PC-9 (cell line): Measurements from ENCODE around the gene LDAH. TPM values are rescaled to one million over a fixed set of nuclear protein-coding genes. Genes with fewer than 3 reads are reported as not detected.

Source experiments
- BruUV-seq: library from RNA; stranded (reverse); fragments of 400-500 nt; replicated peaks from 2 replicates; lab custom pipeline; 2021; lab: Mats Ljungman, UMichigan
- CTCF ChIA-PET: fragments of 300-600 bp; sonication (Branson Sonifier 250); formaldehyde crosslinking; loops from one replicate; lab custom pipeline; 2022; ENCODE audit warnings: antibody characterized with exemption; lab: Charles Lee
- POLR2A ChIA-PET: fragments of 300-600 bp; sonication (Branson Sonifier 250); formaldehyde crosslinking; loops from one replicate; lab custom pipeline; 2022; ENCODE audit warnings: antibody characterized with exemption; ENCODE audit not compliant: unreplicated experiment; lab: Charles Lee
- DNase-seq, 2 experiments: peaks; one replicate each; pipeline versions ENCODE4 v3.0.0 to v3.0.0-alpha.2; 2015 to 2022; ENCODE audit warnings: mixed read lengths in 1 of 2
- H2AFZ ChIP-seq: fragments of 200-600 bp; sonication (generic); 2 replicates; pipeline ENCODE4 v1.8.1; 2017; ENCODE audit warnings: antibody characterized with exemption
- H3F3A ChIP-seq: fragments of 200-600 bp; sonication (generic); 2 replicates; pipeline ENCODE4 v1.8.1; 2017; ENCODE audit warnings: antibody characterized with exemption, mild to moderate bottlenecking, low read depth; ENCODE audit not compliant: insufficient read depth
- H3K27ac ChIP-seq: fragments of 200-600 bp; sonication (generic); 2 replicates; pipeline ENCODE4 v1.6.1; 2016; ENCODE audit warnings: mixed run types
- H3K27me3 ChIP-seq: fragments of 200-600 bp; sonication (generic); 2 replicates; pipeline ENCODE4 v1.6.1; 2016; ENCODE audit warnings: low read depth, mixed run types; ENCODE audit not compliant: insufficient read depth
- H3K36me3 ChIP-seq: fragments of 200-600 bp; sonication (generic); 2 replicates; pipeline ENCODE4 v1.6.1; 2016; ENCODE audit warnings: low read depth, mixed run types
- H3K4me1 ChIP-seq: fragments of 200-600 bp; sonication (generic); replicated peaks from 2 replicates; pipeline ENCODE4 v1.6.1; 2016; ENCODE audit warnings: mixed run types; ENCODE audit not compliant: insufficient read depth
- H3K4me2 ChIP-seq: fragments of 200-600 bp; sonication (generic); 2 replicates; pipeline ENCODE4 v1.6.1; 2017; ENCODE audit warnings: mixed run types
- H3K4me3 ChIP-seq: fragments of 200-600 bp; sonication (generic); 2 replicates; pipeline ENCODE4 v1.6.1; 2016; ENCODE audit warnings: mixed run types
- H3K79me2 ChIP-seq: fragments of 200-600 bp; sonication (generic); 2 replicates; pipeline ENCODE4 v1.6.1; 2017; ENCODE audit warnings: low read depth, mixed run types
- H3K9me2 ChIP-seq: fragments of 200-600 bp; sonication (generic); 2 replicates; pipeline ENCODE4 v1.8.1; 2017; ENCODE audit warnings: mild to moderate bottlenecking; ENCODE audit not compliant: insufficient read depth
- H3K9me3 ChIP-seq: fragments of 200-600 bp; sonication (generic); 2 replicates; pipeline ENCODE4 v1.8.1; 2016; ENCODE audit warnings: low read depth; ENCODE audit not compliant: insufficient read depth
- H4K20me1 ChIP-seq: fragments of 200-600 bp; sonication (generic); 2 replicates; pipeline ENCODE4 v1.8.1; 2017; ENCODE audit not compliant: insufficient read depth
- CTCF ChIP-seq: fragments of 200-600 bp; sonication (generic); conservative IDR thresholded peaks from 2 replicates; pipeline ENCODE4 v1.6.1; 2017; ENCODE audit warnings: mixed run types, antibody characterized with exemption, mild to moderate bottlenecking, moderate library complexity
- EZH2 ChIP-seq: fragments of 200-600 bp; sonication (generic); IDR thresholded peaks from 2 replicates; pipeline ENCODE4 v1.8.0; 2017; ENCODE audit warnings: antibody characterized with exemption, low read depth
- intact Hi-C: fragments of 100-400 bp; cut with micrococcal nuclease; formaldehyde crosslinking; loops from one replicate; pipeline ENCODE4 v1.10.0; 2022; ENCODE audit not compliant: unreplicated experiment
- total RNA-seq: library from RNA; stranded (reverse); gene quantifications from 2 replicates; pipeline ENCODE4 v1.2.3, GENCODE V29; 2021

Gene LDAH
- total RNA-seq, 1 experiment from 2014 or later: 18.3 TPM

GRCh38 chr2:20752293-20752692, 70.6 kb downstream of the LDAH start:
- ChIA-PET CTCF (no interaction called here), POLR2A (no interaction called here)
- H3K27ac ChIP-seq: no peak overlapping the region
- no peaks in the 10 kb centered on the region for H3K79me2 ChIP-seq
- no peaks in the 10 kb centered on the region for H3K36me3 ChIP-seq
- H3K4me3 ChIP-seq: no peak overlapping the region
- TF ChIP-seq EZH2 (no peak), CTCF (no peak)
- no peaks in the 10 kb centered on the region for H3F3A ChIP-seq
- no peaks in the 10 kb centered on the region for H3K9me2 ChIP-seq
- no peak overlapping the region for H2AFZ ChIP-seq
- H3K4me1 ChIP-seq: no peaks in the 10 kb centered on the region
- H3K27me3 ChIP-seq: no peaks in the 10 kb centered on the region
- no peaks in the 10 kb centered on the region for H3K9me3 ChIP-seq
- DNase-seq: no peak
- intact Hi-C loops: no loop called here
- no TSS peak for BruUV-seq
- H4K20me1 ChIP-seq: no peaks in the 10 kb centered on the region
- H3K4me2 ChIP-seq: no peak overlapping the region

GRCh38 chr2:20747317-20747716, 75.6 kb downstream of the LDAH start:
- H3K4me1 ChIP-seq: no peaks in the 10 kb centered on the region
- CTCF ChIA-PET: no interaction called here
- H3K9me3 ChIP-seq: no peaks in the 10 kb centered on the region
- H4K20me1 ChIP-seq: no peaks in the 10 kb centered on the region; the same call in 1 of the 2 replicates
- no peaks in the 10 kb centered on the region for H3K27me3 ChIP-seq
- no peaks in the 10 kb centered on the region for H3K36me3 ChIP-seq
- DNase-seq: no peak
- POLR2A ChIA-PET: no interaction called here
- intact Hi-C loops: no loop called here
- no peak overlapping the region for H3K4me3 ChIP-seq
- H3K4me2 ChIP-seq: no peak overlapping the region
- H3F3A ChIP-seq: no peaks in the 10 kb centered on the region
- H3K27ac ChIP-seq: no peak overlapping the region
- no peak for TF ChIP-seq EZH2
- TF ChIP-seq CTCF: no peak
- no peaks in the 10 kb centered on the region for H3K79me2 ChIP-seq
- no TSS peak for BruUV-seq
- H3K9me2 ChIP-seq: no peaks in the 10 kb centered on the region
- no peak overlapping the region for H2AFZ ChIP-seq

- TF ChIP-seq CTCF (no peak), EZH2 (no peak)
- intact Hi-C loops: no loop called here
- no peaks in the 10 kb centered on the region for H3K4me1 ChIP-seq
- BruUV-seq: no TSS peak
- H3K27ac ChIP-seq: no peak overlapping the region
- no peaks in the 10 kb centered on the region for H3K79me2 ChIP-seq
- H3K36me3 ChIP-seq: no peaks in the 10 kb centered on the region
- H3F3A ChIP-seq: no peaks in the 10 kb centered on the region
- DNase-seq: no peak
- CTCF ChIA-PET: no interaction called here
- no peaks in the 10 kb centered on the region for H3K9me2 ChIP-seq
- no peaks in the 10 kb centered on the region for H3K9me3 ChIP-seq
- H4K20me1 ChIP-seq: no peaks in the 10 kb centered on the region; the same call in 1 of the 2 replicates
- H3K4me2 ChIP-seq: no peak overlapping the region
- POLR2A ChIA-PET: no interaction called here
- H2AFZ ChIP-seq: no peak overlapping the region
- H3K27me3 ChIP-seq: no peaks in the 10 kb centered on the region
- no peak overlapping the region for H3K4me3 ChIP-seq
These were observed 76.9 kb downstream of the LDAH start for GRCh38 chr2:20745924-20746555.
